ENCODE results near the gene SGSM2.

The SGSM2 gene

DNA sequence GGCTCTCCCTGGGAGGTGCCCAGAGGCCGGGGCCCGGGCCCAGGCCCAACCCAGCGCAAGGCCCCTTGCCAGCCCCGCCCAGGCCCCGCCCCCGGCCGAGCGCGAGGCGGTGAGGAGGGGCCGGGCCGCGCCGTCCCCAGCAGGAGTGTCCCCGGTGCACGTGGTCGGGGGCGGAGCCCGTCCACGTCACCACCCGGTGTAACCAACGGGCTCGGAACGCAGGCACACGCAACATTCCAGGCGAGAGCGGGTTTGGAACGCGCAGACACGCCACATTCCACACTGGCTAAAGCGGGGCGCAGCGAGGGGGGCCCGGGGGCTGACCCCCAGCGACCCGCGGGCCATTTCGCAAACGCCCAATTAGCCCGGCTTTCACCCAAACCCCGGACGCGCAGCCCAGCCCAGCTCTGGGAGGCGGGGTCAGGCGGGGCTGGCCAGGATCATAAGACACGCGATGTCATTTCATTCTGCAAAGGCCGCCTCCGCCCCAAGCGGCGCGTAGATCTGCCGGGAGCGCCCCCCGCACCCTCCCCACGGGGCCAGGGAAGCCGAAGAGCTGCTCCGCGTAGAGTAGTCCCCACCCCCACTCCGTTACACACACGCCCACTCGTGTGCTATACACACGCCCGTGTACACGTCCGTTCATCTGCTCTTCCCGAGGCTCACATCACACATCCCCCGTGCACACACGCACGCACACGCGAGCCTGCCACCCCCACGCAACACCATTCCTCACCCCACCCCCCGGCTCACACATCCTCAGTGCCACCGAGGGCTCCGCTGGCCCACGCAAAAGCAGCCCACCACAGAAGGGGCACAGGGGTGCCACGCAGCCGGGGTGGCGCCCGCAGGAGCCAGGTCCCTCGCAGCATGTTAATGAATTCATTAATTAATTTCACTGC, 62.5 kb downstream of the SGSM2 start:
- DNase-seq = peak; percentile 95

DNA sequence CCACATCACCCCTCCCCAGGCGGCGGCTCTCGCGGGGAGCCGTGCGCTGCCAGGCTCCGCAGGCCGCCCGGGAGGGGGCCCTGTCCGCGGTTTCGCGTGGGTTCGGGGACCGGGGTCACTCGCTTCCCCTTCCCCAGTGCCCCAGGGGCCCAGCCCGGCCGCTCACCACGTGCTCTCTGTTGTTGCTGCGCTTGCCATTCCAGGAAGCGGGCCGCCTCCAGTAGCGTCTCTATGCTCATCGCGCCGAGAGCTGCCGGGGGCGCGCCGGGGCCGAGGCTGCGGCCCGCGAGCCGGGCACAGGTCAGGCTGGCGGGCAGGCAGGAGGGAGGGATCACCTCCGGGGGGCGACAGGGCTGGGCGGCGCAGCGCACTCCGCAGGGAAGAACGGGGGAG, 63.2 kb downstream of the SGSM2 start:
- peak; percentile 34 for DNase-seq

GRCh38 chr17:2400877-2401425, 63.6 kb downstream of the SGSM2 start, which contains the start of gene MNT:
MNT (minus strand) TSS chr17:2401060; CDS start chr17:2400712, 348 bp downstream.
- peak; percentile 95 for DNase-seq

DNA sequence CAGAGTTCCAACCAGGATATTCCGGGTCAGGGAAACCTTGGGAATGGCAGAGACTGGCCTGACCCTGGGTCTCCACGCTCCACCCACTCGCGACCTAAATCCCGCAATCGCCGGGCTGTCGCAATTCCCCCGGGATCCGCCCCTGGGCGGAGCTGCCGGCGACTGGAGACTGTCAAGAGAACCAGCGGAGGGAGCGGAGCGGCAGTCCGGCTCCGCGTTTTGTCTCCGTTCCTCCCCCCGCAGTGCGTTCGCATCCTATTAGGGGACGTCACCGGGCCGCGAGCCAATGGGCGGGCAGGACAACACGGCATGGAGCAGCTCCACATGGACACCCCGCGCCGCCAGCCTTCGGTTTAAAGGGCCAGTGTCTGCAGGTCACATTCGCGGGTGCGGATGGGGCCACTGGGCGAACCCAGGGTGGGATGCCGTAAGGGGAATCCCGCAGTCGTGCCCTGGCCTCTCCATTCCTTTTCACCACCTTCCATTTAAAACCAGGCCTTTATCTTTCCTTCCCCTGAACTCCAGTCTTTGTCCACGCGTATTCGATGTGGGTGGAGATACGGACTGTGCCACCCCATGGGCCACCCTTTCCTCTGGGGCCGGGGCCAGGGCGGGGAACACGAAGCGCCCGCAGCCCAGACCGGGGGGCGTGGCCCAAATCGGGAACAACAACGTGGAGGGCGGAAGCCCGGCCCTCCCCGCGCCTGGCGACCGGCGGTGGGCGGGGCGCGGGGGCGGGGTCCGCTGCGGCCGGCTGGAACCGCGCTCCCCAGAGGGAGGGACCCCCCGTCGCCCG, 64.3 kb downstream of the SGSM2 start:
- DNase-seq = peak; percentile 100

- DNase-seq = no peak
These were observed 65.2 kb downstream of the SGSM2 start for GRCh38 chr17:2402544-2402943.

- no peak for DNase-seq
These were observed 65.7 kb downstream of the SGSM2 start for GRCh38 chr17:2403044-2403443.

DNA sequence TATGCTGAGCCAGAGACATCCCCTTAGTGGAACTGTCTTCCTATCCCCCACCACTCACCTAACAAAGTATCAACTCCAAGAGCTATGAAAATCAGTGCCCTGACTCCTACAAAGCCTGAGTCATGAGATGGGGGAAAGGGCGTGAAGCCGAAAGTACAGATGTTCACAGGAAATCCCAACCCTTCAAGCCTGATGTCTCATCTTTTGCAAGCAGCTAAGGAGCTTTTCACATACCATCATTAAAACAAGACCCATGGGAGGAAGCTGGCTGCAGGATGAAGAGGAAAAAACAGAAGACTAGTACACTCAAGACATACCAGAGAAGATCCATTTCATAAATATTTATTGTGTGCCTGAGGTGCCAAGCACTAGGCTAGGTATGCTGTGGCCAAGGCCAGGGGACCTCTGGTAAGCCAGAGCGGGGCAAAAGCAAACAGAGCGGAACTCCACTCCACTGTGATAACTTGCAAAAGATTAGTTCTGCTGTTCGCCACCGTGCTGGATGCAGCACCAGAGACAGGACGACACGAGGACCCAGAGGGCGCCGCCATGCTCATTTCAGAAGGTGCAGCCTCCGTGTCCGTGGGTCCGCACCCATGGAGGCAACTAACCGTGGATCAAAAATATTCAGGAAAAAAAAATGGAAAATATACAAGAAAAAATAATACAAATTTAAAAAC, 68.1 kb downstream of the SGSM2 start:
- peak; percentile 90 for DNase-seq

DNA sequence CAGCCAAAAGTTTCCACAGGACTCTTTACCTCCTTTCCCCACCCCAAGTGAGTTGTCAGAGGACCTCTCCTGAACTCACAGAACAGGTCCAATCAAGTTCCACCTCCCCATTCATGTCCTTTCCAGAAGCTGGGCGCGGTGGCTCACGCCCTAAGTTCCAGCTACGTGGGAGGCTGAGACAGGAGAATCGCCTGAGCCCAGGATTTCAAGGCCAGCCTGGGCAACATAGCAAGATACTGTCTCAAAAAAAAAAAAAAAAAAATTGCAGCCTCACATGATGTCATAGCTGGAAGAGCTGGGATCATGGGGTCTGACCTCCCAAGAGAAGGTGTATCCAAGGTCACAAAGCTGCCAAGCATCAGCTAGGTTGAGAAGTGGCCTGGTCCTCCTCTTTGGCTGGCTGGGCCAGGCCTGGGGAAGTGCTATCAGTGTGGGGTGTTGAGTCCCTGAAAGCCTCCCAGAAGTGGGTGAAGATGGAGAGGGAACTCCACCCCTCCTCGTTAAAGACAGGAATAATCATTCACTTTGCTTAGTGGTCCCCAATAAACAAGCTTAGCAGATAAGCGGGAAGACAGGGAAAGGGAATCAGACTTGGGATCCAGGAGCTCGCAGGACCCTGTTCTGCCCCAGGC, 69.1 kb downstream of the SGSM2 start:
- DNase-seq = no peak

- DNase-seq = peak; percentile 78
These were observed 69.8 kb downstream of the SGSM2 start for GRCh38 chr17:2406903-2407790.

DNA sequence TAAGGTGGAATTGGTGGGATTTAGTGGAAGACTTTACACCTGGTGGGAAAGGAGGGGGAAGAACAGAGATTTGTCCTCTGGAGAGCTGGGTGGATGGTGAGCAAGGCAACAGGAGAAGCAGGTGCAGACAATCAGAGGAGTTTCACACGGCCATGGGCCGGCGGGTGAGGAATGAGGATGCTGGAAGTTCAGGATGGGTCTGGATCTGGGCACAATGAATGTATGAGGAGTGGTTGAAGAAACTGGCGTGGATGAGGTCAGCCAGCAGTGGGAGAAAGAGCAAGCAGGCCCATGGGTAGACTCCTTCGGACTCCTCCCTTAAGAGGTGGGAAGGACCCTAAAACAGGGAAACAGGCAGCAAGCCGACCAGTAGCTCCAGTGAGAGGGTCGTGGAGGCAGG, 73.7 kb downstream of the SGSM2 start:
- DNase-seq = no peak

GRCh38 chr17:2412561-2413021, 75.3 kb downstream of the SGSM2 start:
- no peak for DNase-seq

GRCh38 chr17:2414446-2415064, 77.3 kb downstream of the SGSM2 start:
- no peak for DNase-seq

- no peak for DNase-seq
These were observed 77.8 kb downstream of the SGSM2 start for GRCh38 chr17:2415081-2415480.

GRCh38 chr17:2416010-2416734, 78.9 kb downstream of the SGSM2 start:
- peak; percentile 85 for DNase-seq

GRCh38 chr17:2418572-2418971, 81.3 kb downstream of the SGSM2 start:
- DNase-seq = no peak

DNA sequence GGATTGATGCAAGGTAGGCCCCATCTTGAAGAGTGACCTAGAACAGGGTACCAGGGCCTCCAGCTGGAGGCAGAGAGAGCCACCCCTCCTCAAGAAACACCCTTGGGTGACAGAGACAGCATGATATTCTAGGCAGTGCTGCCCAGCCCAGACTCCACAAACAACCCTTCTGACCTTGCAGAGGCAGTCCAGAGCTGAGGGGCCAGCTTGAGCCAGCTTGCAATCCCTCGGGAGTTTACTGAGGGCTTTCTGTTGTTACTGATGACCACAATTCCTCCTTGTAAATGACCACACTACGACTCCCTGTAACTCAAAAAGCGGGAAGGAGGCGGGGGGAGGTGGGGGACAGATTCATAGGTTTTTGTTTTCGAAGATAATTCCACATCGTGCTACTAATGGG, 82.2 kb downstream of the SGSM2 start:
- no peak for DNase-seq

- DNase-seq = no peak
These were observed 82.9 kb downstream of the SGSM2 start for GRCh38 chr17:2420176-2420575.

GRCh38 chr17:2421315-2422147, 84.2 kb downstream of the SGSM2 start:
- no peak for DNase-seq

- DNase-seq = no peak
These were observed 86.0 kb downstream of the SGSM2 start for GRCh38 chr17:2423271-2423670.
